Measurements from ENCODE around the gene NCLN. TPM values are rescaled to one million over a fixed set of nuclear protein-coding genes. Genes with fewer than 3 reads are reported as not detected.
"Not testable (repeated sequence)": the region's sequence is repeated elsewhere in the genome, so short reads cannot be mapped to it uniquely, and the experiment has no call there.

NCLN gene
- total RNA-seq, 1 donor from 2014 or later: 20.0 TPM

DNA sequence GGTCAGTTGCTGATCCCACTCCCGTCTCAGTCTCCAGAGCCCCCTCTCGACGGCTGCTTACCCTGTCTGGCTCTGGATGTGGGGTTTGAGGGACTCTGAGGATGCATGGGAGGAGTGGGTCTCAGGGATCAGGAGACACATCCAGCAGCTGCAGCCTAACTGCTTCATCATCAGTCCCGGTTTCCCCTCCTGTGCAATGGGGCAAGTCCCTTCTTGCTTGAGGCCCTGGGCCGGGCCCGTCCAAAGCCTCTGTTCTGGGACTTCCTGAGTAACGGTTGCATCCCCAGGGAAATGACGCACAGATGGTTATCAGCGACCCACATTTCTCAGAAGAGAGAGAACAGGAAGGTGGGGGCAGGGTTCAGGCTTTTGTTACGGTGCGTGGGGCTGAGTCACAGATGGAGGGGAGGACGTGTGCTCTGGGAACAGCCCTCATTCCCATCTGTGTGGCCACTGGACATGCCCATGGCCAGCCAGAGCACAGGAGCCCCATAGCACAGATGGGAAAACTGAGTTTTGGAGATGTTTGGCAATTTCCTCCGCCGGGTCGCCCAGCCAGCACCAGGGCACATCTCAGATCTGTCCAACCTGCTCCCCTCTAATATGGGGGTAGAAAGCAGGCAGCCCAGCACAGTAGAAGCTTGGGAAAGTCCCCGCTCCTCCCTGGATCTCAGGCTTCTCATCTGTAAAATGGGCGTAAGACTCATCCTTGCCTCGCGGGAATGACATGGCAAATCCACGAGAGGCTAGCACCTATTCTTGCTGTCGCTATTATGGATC, 30.6 kb upstream of the NCLN start:
- peak; percentile 21 for DNase-seq

DNA sequence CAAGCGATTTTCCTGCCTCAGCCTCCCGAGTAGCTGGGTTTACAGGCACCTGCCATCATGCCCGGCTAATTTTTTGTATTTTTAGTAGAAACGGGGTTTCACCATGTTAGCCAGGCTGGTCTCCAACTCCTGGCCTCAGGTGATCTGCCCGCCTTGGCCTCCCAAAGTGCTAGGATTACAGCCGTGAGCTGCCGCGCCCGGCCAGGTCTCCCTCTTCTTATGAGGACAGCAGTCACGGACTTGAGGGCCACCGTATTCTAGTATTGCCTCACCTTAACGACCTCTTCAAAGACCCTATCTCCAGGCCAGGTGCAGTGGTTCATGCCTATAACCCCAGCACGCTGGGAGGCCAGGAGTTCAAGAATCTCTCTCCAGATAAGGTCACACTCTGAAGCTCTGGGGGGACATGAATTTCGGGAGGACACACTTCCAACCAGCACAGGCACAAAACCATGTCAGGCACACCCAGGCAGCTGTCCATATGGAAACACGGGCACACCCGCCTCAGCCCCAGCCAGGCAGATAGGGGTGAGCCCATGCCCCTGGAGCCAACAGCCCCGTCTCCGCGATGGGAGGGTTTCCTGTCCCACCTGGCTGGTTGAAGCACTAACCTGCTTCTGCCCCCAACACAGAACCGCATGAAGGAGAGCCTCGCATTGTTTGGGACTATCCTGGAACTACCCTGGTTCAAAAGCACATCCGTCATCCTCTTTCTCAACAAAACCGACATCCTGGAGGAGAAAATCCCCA, 28.5 kb upstream of the NCLN start:
- no peak for DNase-seq

DNA sequence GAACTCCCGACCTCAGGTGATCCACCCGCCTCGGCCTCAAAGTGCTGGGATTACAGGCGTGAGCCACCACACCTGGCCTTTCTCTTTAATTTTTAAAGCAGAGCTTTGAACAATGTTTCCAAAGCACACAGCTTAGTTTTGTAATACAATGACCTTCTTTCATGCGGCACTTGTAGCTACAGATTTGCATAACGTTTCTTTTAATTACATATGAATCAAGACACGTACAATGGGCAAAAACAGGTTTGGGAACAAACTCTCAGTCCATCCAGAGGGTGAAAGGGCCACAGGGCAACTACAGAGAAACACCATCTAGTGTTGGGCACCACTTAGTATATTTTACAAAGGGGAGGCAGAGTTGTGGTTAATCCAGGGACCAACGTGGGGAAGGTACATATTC, 26.2 kb upstream of the NCLN start:
- DNase-seq: no peak

DNA sequence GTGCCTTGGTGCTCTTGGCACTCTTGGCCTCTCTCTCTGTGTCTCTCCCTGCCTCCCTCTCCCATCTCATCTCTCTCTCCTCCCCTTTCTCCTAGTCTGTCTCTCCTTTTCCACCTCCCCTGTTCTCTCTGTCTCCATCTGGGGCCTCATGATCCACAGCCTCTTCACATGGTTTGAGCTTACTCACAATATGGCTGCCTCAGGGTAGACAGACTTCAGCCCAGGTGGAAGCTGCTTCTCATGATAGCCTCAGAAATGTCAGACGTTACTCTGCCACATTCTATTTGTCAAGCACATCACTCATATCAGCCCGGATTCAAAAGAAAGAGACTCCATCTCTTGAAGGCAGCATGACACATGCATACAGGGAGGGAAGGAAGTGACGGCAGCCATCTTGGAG, 25.5 kb upstream of the NCLN start:
- no peak for DNase-seq

DNA sequence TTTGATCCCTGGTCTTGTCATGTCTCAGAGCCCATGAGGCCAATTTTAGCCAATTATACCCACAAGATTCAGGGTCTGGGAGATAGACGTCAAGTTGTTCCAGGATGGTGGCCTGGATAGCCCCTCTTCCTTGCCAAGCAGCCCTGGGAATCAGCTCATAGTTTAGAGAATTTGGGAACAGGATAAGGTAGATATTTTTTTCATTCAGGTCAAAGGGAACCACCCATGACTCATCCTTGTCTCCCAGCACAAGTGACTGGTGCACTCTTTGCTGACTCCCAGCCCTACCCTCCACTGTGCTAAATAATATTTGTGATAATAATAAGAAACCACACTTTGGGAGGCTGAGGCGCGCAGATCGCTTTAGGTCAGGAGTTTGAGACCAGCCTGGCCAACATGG, 24.3 kb upstream of the NCLN start:
- no peak for DNase-seq

DNA sequence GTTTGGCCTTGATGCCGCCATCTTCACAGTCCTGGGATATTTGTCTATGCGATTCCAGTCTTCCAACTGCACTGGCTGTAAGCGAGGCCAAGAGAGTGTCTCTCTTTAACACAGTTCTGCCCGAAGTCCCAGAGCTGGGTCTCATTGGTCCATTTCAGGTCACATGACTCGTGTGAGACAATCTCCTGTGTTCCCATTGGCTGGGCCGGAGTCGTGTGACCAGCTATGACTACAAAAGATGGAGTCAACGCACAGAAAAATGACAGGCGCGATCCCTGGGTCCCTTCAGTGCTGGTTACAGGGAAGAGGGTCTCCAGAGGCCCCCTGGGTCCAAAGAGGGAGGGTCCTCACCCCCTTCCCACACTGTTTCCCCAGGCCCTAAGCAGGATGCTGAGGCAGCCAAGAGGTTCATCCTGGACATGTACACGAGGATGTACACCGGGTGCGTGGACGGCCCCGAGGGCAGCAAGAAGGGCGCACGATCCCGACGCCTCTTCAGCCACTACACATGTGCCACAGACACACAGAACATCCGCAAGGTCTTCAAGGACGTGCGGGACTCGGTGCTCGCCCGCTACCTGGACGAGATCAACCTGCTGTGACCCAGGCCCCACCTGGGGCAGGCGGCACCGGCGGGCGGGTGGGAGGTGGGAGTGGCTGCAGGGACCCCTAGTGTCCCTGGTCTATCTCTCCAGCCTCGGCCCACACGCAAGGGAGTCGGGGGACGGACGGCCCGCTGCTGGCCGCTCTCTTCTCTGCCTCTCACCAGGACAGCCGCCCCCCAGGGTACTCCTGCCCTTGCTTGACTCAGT, 23.1 kb upstream of the NCLN start:
- DNase-seq: no peak

DNA sequence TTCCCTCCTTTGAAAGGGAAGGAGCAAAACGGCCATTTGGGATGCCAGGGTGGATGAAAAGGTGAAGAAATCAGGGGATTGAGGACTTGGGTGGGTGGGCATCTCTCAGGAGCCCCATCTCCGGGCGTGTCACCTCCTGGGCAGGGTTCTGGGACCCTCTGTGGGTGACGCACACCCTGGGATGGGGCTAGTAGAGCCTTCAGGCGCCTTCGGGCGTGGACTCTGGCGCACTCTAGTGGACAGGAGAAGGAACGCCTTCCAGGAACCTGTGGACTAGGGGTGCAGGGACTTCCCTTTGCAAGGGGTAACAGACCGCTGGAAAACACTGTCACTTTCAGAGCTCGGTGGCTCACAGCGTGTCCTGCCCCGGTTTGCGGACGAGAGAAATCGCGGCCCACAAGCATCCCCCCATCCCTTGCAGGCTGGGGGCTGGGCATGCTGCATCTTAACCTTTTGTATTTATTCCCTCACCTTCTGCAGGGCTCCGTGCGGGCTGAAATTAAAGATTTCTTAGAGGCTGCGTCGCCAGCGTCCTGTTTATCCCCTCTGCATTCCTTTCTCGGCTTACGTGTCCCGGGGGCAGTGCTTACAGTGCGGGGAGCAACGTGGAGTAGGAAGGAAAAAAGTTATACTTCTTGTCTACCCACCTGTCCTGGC, 22.4 kb upstream of the NCLN start:
- peak; percentile 81 for DNase-seq

DNA sequence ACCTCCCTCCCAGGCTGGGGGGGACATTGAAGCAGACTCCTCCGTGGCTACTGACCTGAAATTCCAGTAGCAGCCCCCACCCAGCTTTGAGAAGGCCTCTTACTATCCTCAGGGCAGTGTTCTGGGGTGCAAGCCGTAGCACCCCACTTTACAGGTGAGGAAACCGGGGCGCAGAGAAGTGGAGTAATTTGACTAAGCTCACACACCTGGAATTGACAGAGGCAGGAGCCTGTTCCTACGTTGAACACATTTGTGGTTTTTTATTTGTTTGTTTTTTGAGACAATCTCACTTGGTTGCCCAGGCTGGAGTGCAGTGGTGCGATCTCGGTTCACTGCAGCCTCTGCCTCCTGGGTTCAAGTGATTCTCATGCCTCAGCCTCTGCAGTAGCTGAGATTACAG, 21.8 kb upstream of the NCLN start:
- DNase-seq: no peak

DNA sequence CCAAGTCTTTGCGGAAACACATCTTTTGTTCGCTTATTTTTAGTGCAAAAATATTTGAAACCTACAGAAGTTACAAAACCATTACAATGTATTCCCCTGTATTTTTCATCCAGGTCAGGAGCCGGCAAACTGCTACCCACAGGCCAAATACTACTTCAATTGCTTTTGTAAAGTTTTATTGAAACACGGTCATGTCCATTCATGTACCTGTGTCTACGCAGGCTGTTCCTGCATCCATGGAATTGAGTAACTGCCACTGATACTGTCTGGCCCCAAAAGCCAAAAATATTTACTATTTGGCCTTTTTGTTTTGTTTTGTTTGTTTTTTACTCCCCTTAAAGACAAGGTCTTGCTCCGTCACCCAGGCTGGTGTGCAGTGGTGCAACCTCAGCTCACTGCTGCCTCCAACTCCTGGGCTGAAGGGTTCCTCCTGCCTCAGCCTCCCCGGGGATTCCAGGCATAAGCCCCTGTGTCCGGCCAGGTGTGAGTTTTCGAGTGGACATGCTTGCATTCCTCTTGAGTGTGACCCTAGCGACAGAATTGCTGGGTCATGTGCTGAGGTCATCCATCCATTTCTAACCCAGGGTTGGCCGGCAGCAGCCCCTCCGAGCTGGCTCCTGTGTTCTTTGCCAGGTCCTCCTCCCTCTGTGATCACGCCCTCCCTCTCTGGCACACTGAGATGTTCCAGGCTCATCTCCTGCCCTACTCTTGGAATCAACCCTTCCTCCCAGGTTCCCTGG, 18.0 kb upstream of the NCLN start:
- DNase-seq: no peak

DNA sequence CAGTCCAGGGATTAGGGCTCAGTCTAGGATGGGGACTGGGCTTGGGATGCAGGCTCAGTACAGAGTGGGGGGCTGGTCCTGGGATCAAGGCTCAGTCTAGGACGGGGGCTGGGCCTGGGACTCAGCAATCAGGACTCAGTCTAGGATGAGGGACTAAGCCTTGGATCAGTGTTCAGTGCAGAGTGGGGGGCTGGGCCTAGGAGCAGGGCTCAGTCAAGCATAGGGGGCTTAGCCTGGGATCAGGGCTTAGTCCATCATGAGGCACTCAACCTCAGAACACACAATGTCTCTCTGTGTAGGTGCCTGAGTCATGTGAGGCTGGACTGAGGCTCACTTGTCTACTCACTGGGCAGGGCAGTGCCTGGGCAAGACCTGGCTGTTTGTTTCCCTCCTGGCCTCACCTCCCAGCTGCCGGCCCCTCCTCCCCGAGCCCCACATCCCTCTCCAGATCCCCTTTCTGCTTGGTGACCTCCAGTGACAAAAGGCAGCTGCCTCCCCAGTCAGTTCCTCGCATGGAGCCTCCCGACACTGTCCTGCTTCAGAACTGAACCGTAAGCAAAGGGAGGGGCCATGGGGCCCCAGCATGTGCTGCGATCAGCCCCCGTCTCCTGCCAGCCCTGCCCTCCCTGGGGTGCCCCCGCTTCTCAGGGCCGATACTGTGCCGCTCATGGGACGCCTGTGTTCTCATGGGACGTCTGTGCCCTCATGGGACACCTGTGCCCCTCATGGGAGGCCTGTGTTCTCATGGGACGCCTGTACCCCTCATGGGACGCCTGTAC, 13.6 kb upstream of the NCLN start:
- DNase-seq: no peak

DNA sequence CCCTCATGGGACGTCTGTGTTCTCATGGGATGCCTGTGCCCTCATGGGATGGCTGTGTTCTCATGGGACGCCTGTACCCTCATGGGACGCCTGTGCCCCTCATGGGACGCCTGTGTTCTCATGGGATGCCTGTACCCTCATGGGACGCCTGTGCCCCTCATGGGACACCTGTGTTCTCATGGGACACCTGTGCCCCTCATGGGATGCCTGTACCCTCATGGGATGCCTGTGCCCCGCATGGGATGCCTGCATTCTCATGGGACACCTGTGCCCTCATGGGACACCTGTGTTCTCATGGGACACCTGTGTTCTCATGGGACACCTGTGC, 13.1 kb upstream of the NCLN start:
- DNase-seq: not testable (repeated sequence)

DNA sequence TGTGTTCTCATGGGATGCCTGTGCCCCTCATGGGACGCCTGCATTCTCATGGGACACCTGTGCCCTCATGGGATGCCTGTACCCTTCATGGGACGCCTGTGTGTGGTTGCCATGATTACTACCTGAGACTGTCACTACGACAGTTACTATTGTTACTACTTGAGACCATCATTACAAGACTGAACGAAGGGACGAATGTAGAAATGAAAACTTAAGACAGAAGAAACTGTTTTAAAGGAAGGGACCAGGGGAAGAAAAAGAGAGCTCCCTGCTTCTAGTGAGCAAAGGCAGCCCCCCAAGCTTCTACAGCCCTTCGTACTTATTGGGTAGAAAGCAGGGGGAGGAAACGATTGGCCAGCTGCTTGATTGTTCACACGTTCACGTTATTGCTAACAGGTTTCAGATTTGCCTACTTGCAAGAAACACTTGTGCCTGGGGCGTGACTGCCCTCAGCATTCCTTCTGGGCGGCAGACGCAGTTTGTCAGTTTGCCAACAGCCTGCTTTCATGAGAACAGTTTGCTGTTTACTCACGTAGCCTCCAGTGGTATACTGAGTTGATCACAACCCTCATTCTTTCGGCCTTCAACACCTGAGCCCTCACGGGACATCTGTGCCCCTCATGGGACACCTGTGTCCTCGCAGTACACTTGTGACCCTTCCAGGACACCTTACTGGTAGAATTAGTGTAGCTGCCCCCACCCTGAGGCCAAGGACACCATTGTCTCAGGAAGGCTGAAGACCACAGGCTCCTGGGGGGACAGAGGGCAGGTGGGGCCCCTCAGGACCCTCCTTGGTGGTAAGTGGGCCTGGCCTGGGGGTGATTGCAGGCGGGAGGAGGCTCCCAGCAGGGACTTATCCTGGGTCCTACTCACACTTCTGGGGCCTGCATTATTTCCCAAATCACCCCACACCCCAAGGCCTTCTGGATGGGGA, 9.7 kb upstream of the NCLN start:
- peak; percentile 72 for DNase-seq

DNA sequence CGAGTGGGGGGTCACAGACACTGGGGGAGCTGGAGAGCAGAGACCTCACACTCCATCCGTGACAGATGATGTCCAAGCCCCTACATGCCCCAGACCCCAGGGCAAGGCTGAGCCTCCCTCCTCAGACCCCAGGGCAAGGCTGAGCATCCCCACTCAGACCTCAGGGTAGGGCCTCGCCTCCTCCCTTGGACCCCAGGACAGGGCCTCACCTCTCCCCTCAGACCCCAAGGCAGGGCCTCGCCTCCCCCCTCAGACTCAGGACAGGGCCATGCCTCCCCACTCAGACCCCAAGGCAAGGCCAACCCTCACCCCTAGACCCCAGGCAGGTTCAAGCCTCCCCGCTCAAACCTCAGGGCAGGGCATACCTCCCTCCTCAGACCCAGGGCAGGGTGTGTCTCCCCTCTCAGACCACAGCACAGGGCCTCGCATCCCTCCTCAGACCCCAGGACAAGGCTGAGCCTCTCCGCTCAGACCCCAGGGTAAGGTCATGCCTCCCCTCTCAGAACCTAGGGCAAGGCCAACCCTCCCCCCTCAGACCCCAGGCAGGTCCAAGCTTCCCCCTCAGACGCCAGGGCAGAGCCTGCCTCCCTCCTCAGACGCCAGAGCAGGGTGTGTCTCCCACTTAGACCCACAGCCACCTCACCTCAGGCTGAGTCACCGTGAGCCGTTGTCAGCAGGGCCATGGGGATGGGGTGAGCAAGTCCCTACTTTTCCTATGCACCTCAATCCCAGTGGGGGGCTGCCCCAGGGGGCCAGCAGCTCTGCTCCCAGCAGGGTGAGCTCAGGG, 8.8 kb upstream of the NCLN start:
- DNase-seq: no peak

DNA sequence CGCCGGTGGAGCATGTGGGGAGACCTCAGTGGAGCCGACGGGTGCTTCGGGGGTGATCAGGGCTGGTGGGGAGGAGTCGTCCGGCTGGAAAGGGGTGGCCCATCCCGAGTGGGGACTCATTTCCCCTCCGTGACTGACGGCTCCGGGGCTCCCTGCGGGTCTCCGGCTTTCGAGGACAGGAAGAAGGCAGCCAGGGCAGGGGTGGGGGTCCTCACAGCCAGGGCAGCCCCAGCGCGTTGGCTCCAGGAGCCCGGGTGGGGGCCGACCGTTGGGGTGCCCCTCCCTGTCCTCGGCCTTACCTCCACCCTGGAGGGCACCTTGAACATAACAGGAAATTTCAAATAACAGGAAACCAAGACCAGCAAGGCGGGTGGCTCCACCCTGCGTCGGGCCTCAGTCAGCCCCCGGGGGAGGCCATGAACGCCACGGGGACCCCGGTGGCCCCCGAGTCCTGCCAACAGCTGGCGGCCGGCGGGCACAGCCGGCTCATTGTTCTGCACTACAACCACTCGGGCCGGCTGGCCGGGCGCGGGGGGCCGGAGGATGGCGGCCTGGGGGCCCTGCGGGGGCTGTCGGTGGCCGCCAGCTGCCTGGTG, 7.3 kb upstream of the NCLN start, which contains the start of gene S1PR4:
Gene S1PR4, plus strand, starts transcription at position 393 of the 596 bp plus-strand sequence. Its CDS starts 24 bp downstream, at position 417.
- DNase-seq: no peak

DNA sequence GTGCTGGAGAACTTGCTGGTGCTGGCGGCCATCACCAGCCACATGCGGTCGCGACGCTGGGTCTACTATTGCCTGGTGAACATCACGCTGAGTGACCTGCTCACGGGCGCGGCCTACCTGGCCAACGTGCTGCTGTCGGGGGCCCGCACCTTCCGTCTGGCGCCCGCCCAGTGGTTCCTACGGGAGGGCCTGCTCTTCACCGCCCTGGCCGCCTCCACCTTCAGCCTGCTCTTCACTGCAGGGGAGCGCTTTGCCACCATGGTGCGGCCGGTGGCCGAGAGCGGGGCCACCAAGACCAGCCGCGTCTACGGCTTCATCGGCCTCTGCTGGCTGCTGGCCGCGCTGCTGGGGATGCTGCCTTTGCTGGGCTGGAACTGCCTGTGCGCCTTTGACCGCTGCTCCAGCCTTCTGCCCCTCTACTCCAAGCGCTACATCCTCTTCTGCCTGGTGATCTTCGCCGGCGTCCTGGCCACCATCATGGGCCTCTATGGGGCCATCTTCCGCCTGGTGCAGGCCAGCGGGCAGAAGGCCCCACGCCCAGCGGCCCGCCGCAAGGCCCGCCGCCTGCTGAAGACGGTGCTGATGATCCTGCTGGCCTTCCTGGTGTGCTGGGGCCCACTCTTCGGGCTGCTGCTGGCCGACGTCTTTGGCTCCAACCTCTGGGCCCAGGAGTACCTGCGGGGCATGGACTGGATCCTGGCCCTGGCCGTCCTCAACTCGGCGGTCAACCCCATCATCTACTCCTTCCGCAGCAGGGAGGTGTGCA, 6.6 kb upstream of the NCLN start:
- no peak for DNase-seq

DNA sequence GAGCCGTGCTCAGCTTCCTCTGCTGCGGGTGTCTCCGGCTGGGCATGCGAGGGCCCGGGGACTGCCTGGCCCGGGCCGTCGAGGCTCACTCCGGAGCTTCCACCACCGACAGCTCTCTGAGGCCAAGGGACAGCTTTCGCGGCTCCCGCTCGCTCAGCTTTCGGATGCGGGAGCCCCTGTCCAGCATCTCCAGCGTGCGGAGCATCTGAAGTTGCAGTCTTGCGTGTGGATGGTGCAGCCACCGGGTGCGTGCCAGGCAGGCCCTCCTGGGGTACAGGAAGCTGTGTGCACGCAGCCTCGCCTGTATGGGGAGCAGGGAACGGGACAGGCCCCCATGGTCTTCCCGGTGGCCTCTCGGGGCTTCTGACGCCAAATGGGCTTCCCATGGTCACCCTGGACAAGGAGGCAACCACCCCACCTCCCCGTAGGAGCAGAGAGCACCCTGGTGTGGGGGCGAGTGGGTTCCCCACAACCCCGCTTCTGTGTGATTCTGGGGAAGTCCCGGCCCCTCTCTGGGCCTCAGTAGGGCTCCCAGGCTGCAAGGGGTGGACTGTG, 5.9 kb upstream of the NCLN start:
- no peak for DNase-seq

Measured in tongue (tissue), 2 donors.